BJ (cell line): ENCODE measurements around the gene NELFA. TPM values are rescaled to one million over a fixed set of nuclear protein-coding genes. Genes with fewer than 3 reads are reported as not detected.

ENCODE experiments used
- CTCF ChIA-PET: fragments of 350-600 bp; formaldehyde crosslinking; extraction: SDS; loops from one replicate; lab custom pipeline; 2021; ENCODE audit warnings: antibody characterized with exemption, inconsistent platforms; lab: Yijun Ruan, JAX
- POLR2A ChIA-PET: fragments of 300-600 bp; sonication (Branson Sonifier 250); formaldehyde crosslinking; extraction: SDS; loops from one replicate; lab custom pipeline; 2021; ENCODE audit warnings: antibody characterized with exemption; lab: Charles Lee
- DNase-seq: peaks from one replicate; pipeline ENCODE4 v3.0.0-alpha.2; 2011; ENCODE audit warnings: low read depth
- H3K27me3 ChIP-seq: 2 replicates; pipeline ENCODE4 v1.6.0; 2011; ENCODE audit warnings: low read length; ENCODE audit not compliant: control insufficient read depth, insufficient read depth
- H3K36me3 ChIP-seq: 2 replicates; pipeline ENCODE4 v1.5.1; 2011; ENCODE audit warnings: low read length; ENCODE audit not compliant: control insufficient read depth, insufficient read depth
- H3K4me3 ChIP-seq: 2 replicates; pipeline ENCODE4 v1.5.1; 2011; ENCODE audit warnings: low read depth, mild to moderate bottlenecking, control low read depth, low read length
- CTCF ChIP-seq: IDR thresholded peaks from 2 replicates; pipeline ENCODE4 v1.5.1; 2011; ENCODE audit warnings: low read depth, mild to moderate bottlenecking, control low read depth, inconsistent platforms, low read length, moderate library complexity; ENCODE audit not compliant: insufficient read depth
- polyA plus RNA-seq: library from polyadenylated mRNA; depleted of rRNA; stranded (reverse); fragments of >200 nt; gene quantifications from 2 replicates; pipeline ENCODE4 v1.2.3, GENCODE V29; 2011

NELFA gene
- polyA plus RNA-seq, 1 experiment = 12.8 TPM

GRCh38 chr4:1975391-1975801, 33.4 kb downstream of the NELFA start:
- DNase-seq = no peak
- POLR2A ChIA-PET = no interaction called here

GRCh38 chr4:1974840-1975239, 33.9 kb downstream of the NELFA start:
- Histone ChIP-seq H3K4me3 (no peak overlapping the region), H3K36me3 (peaks cover 29% of the 10 kb centered on the region), H3K27me3 (no peaks in the 10 kb centered on the region)
- no peak for DNase-seq
- CTCF ChIA-PET = interaction anchor here (0.6 kb wide), 1 partner anchor 44 kb away, joined by 3 read pairs; no protein-coding TSS in a partner anchor
- no peak for TF ChIP-seq CTCF
- POLR2A ChIA-PET = no interaction called here

More at GRCh38 chr4:1975391-1975801, 33.4 kb downstream of the NELFA start:
- Histone ChIP-seq H3K4me3 (no peak overlapping the region), H3K36me3 (peaks cover 27% of the 10 kb centered on the region), H3K27me3 (no peaks in the 10 kb centered on the region)
- CTCF ChIA-PET = no interaction called here
- no peak for TF ChIP-seq CTCF

- ChIA-PET POLR2A (no interaction called here), CTCF (interaction anchor here (0.8 kb wide), 1 partner anchor 60 kb away, joined by 3 read pairs; no protein-coding TSS in a partner anchor)
- Histone ChIP-seq H3K27me3 (no peaks in the 10 kb centered on the region), H3K4me3 (no peak overlapping the region), H3K36me3 (peaks cover 29% of the 10 kb centered on the region)
- DNase-seq = no peak
- no peak for TF ChIP-seq CTCF
These were observed 35.1 kb downstream of the NELFA start for GRCh38 chr4:1973661-1974060.

GRCh38 chr4:1973218-1973617, 35.6 kb downstream of the NELFA start:
- DNase-seq = no peak
- Histone ChIP-seq H3K36me3 (peaks cover 25% of the 10 kb centered on the region), H3K4me3 (no peak overlapping the region), H3K27me3 (no peaks in the 10 kb centered on the region)
- ChIA-PET POLR2A (no interaction called here), CTCF (no interaction called here)
- TF ChIP-seq CTCF = no peak

GRCh38 chr4:1972414-1972813, 36.4 kb downstream of the NELFA start:
- CTCF ChIA-PET = interaction anchor here (0.8 to 1.3 kb wide), 2 partner anchors 9 to 73 kb away, joined by 3 to 4 read pairs; no protein-coding TSS in a partner anchor
- DNase-seq = no peak
- POLR2A ChIA-PET = no interaction called here
- Histone ChIP-seq H3K36me3 (peaks cover 24% of the 10 kb centered on the region), H3K4me3 (no peak overlapping the region), H3K27me3 (no peaks in the 10 kb centered on the region)
- TF ChIP-seq CTCF = no peak
